Activated T-cell treated with anti-CD3 and anti-CD28 coated beads for 1 hour (primary cell): ENCODE measurements around the gene DAZAP1.
"Not testable (repeated sequence)": the region's sequence is repeated elsewhere in the genome, so short reads cannot be mapped to it uniquely, and the experiment has no call there.

ENCODE experiments used
- DNase-seq: peaks from one replicate; pipeline ENCODE4 v3.0.0-alpha.2; 2020; ENCODE audit warnings: low read depth

DAZAP1 gene

DNA sequence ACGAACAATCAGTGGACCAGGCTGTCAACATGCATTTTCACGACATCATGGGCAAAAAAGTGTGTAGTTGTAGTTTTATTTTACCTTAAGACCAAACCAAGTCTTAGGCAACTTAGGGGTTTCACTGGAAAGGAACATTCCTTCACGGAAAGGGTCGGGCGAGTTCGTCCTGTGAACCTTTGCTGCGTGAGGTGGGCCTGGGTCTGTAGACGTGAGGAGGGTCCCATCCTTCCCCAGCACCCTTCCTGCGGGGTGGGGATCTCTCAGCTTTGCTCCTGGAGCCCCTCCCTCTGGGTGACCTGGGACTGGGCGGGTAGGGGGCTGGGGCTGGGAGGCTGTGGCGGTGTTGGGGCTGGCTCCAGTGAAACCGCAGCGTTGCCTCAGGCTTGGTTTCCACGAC is 18.5 kb downstream of the DAZAP1 start:
- DNase-seq, result no peak

DNA sequence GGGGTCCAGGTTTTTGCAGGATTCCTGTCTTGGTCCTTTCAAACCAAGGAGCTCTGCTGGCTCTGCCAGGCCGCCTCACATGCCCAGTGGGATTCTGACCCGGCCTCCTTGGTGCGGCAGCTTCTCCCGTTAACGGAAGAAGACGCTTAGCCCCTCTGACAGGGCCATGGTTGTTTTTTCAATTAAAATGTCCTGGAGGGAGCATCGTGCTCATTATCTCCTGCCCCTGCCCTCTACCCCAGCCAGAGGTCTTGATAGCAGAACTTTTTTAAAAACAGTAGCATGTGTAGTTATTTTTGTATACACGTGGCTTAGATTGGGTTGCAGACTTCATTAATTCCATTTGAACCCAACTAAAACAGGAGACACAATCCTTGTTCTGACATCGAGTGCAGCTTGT is 19.4 kb downstream of the DAZAP1 start:
- no peak for DNase-seq

DNA sequence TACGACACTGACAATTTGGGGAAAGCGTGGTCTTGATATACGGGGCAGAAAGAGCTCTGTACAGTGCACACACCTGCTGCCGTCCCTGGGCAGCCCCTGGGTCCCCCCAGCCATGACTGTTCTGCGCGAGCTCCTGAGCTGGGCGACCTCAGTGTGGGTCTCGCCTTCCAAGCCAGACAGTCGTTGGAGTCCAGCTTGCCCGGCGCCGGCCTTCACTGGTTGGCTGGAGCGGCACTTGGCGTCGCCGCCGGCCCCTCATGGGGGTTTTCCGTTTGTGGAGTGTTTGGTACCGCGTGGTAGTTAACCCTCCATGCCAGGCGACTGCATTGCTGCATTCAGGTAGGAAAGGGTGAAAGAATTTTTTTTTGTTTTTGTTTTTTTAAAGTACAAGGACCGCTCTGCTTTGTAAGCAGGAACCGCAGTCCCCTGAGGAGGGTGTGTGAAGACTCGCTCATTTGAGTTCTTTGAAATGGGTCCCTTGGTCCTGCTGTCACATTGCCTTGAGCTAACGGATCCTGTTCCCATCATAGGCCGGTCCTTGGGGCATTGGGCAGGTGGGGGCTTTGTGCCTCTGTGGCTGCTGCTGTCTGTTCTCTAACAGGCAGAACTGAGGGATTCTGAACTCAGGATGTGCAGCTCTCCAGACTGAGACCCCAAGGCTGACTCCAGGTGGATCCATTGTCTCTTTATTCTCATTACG is 20.0 kb downstream of the DAZAP1 start:
- DNase-seq, result no peak

DNA sequence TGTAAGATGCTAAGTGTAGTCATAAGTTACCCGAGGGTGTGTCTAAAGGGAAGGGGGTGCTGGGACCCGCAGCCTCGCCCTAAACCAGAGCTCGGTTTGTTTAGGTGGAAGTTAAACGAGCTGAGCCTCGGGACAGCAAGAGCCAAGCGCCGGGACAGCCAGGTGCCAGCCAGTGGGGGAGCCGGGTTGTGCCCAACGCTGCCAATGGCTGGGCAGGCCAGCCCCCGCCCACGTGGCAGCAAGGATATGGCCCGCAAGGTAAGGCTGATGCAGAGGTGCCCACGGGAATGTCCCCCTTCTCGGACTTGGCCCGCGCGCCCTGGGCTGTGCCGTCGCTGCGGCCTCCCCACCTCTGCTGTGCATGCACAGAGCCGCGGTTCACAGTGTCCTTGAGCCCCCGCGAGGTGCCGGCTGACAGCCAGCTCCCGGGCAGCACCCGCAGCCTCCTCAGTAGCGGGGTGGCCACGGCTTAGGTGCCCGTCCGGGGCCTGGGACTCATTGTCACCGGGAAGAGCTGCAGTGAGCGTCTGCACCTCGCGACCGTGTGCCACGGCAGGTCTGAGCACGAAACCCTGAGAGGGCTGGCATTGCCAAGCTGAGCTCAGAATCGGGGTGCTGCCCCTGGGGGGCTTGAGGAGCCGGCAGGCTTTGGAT is 21.5 kb downstream of the DAZAP1 start:
- no peak for DNase-seq

DNA sequence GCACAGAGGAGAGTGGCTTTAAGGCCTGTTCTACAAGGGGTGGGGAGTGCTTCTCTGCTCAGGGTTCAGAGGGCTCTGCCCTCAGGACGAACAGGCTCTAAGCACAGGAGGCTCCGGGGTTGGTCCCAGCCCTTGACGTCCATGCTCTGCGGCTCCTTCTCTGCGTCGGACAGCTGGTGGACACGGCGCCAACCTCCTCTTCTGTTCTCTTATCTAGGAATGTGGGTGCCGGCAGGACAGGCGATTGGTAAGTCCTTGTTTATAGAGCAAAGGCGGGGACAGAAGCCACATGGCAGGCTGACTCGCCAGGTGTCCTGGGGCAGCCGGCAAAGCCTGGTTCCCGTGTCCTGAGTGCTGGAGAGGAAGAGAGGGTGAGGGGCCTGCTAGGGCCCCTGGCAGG is 22.4 kb downstream of the DAZAP1 start:
- no peak for DNase-seq

DNA sequence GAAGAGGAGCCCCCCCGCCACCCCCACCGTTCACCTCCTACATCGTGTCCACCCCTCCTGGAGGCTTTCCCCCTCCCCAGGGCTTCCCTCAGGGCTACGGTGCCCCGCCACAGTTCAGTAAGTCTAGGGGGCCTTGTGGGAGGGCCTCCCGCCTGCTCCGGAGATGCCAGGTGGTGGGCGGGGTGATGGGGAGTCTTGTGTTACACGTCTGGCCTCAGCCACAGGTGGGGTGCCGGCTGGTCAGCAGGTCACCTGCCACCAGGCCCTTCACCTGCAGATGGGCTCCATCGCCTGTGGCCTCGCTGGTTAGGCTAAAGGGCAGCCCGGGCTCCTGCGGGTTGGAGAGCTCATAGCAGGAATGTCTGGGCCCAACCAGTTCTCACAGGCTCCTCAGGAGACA is 22.9 kb downstream of the DAZAP1 start:
- no peak for DNase-seq

DNA sequence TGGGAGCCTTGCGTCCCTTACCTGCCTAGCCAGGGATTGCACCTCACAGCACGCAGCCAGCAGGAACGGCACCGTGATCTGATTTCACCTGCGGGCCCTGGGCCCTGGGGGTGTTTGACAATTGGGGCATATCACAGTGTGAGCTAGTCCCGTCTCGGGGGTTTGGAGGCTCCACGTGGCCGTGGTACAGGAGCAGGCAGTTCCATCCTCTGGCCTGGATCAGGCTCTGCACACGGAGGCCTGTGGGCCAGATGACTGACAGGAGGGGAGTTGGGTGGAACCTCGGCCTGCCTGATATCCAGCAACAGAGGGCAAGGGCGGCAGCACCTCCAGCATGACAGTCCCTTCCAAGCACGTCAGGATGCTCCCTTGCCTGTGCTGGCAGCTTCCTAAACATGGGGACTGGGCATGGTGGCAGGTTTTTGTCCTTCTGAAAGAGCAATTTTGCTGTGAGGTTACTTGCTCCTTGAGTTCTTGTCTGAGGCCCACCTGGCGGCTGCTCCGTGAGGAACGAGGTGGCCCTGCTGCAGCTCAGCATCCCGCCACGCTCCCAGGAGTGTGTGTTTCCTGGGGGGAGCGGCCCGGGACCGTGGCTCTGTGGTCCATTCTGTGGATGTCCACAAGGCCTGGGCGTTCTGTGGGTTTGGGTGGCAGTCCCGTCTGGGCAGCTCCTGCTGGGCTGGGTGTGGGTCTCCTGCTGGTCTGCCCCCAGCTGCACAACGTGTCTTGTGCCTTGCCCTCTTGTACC is 24.5 kb downstream of the DAZAP1 start:
- DNase-seq, result no peak

- DNase-seq, result no peak
Measured at GRCh38 chr19:1432507-1432887, 25.1 kb downstream of the DAZAP1 start.

DNA sequence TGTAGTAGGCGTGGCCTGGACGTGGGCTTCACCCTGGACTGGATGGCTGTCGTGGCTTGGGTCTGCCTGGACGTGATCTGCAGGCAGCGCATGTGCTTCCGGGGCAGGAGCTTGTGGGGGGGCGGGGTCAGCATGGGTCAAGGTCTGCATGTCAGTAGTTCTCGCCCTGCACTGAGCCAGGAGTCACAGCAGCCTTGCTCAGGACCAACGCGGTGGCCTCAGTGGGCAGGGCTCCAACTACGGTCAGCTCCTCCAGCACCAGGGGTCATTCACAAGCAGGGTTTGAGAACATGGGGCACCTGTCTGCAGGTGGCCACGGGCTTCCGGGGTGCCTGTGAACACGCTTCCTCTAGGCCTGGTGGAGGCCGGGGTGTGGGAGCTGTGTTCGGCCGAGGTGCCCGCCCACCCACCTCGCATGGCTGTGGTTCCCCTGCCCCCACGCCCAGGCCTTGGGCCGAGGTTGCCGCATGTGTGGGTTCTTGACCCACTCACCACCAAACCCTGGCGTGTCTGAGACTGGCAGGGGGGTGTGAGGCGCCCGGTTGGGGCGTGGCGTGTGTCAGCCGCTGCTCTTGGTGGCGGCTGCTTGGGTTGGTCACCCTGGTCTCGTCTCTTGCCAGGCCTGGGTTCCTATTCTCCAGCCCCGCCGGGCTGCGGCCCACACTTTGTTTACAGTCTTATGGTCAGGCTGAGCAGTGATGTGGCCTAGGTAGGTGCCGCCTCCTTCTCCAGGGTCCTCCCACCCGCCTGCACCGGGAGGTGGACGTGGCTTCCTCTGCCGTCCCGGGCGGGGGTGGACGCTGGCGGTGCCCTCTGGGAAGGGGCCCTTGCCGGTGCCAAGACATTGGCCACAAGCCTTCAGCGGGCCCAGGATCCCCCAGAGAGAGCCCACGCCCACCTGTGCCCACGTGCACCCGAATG is 26.0 kb downstream of the DAZAP1 start:
- DNase-seq, result no peak

- DNase-seq, result no peak
Measured at GRCh38 chr19:1434040-1434366, 26.6 kb downstream of the DAZAP1 start.

DNA sequence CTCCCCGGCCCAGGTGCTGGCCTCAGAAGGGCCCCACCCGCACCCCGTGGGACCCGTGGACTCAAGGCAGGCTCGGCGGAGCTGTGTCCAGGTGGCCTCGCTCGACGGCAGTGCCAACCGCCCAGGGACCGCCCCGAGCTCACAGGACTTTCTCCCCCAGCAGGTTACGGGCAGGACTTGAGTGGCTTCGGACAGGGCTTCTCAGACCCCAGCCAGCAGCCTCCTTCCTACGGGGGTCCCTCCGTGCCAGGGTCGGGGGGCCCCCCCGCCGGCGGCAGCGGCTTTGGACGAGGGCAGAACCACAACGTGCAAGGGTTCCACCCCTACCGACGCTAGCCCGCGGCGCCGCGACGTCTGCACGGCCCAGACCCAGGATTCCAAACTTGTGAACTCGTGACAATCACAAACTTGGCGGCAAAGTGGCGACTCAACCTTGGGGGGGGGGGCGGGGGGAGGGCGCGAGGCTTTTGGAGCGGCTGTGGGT is 27.2 kb downstream of the DAZAP1 start:
- DNase-seq, result no peak

DNA sequence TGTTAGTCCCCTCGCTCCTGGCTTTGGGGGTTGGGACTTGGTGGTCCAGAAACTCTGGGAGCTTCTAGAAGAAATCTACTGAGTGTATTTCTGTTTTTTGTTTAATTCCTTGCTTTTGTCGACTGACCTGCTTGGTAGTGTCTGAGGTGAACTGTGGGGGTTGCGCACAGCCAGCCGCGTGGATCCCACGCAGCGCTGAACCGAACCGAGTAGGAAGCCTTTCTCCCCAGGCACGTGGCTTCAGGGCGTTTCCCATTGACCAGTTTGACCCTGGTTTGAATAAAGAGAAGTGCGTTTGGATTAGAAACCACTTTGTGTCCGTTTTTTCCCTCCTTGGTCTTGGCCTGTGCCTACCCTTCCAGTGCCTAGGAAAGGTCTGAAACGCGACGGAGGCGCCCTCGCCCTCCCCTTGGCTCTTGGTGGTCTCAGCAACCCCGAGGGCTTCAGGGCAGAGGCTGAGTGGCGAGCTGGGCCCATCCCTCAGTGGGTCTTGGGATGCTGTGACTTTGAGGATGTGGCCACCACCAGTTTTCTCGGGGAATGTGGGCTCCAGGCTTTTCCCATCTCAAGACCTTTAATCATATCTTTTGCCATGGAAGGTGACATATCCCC is 28.1 kb downstream of the DAZAP1 start:
- DNase-seq, result no peak

- no peak for DNase-seq
Measured at GRCh38 chr19:1437609-1438008, 30.2 kb downstream of the DAZAP1 start.

DNA sequence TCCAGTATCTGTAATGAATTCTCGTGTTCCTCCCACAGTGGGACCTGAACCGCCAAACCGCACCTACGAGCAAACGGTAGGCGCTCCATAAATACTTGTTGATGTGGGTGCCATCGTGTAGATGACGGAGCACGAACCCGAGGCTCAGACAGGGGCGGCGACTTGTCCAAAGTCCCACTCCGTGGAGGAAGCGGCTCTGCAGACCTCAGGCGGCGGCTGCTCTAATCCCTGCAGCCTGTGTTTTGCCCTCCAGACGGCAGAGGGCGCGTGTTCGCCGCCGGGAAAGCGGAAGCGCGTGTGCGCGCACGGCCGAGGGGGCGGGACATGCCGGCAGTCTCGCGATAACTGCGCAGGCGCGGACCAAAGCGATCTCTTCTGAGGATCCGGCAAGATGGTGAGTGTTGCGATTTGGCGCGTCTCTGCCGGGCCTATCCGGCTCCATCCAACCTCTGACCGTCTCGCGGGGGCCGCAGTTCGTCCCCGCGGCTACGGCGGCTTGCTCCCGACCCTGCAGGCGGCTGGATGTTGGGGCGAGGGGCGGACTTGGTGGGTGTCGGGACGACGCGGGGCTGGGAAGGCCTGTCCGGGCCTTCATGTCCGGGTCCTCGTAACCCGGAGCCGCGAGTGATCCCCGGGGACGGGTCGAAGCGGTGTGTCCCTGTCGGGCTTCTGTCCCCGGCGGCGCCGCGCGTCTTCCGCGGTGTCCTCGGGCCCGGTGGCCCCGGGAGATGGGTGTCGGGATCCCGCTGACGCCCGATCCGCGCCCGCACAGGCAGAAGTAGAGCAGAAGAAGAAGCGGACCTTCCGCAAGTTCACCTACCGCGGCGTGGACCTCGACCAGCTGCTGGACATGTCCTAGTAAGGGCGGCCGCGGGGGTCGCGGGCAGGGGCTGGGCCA is 30.9 kb downstream of the DAZAP1 start, which contains the start of gene RPS15:
Gene RPS15 (plus strand): TSS at position 362 of the 898 bp plus-strand sequence. CDS start 30 bp downstream, at position 392.
- DNase-seq, result peak; percentile 96

GRCh38 chr19:1438933-1439354 is 31.6 kb downstream of the DAZAP1 start:
- no peak for DNase-seq

GRCh38 chr19:1439525-1440417 is 32.4 kb downstream of the DAZAP1 start:
- not testable (repeated sequence) for DNase-seq

DNA sequence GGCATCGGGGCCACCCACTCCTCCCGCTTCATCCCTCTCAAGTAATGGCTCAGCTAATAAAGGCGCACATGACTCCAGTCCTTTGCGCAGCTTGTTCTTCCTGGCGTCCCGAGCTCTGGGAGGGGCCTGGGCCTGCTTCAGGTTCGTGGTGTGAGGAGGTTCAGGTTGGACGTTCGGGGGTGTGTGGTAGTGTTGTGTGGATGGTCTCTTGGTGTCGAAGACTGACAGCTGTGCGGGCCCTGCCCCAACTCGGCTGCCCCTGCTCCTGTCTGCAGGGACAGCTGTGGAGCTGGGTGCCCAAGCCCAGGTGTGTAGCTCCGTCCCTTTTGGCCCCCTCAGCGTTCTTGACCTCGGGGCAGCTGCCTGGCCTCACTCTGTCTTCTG is 33.0 kb downstream of the DAZAP1 start:
- DNase-seq, result no peak

DNA sequence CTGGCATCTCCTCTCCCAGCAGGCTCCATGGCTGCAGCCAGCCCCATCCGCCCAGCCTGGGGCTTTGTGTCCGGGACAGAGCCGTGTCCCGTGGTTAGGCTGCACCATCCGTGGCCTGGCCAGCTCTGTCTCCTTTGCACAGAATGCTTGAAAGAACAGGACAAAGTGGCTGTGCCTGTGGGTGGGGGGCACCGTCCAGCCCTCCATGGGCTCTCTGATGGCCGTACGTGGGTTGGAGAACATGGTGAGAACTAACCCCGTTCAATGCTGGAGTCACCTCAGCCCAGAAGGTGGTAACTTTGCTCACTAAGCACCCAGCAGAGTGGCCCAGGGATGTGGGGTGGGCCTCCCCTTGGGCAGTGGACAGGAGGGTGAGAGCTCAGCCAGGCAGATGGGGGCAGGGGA is 33.6 kb downstream of the DAZAP1 start:
- DNase-seq, result no peak

DNA sequence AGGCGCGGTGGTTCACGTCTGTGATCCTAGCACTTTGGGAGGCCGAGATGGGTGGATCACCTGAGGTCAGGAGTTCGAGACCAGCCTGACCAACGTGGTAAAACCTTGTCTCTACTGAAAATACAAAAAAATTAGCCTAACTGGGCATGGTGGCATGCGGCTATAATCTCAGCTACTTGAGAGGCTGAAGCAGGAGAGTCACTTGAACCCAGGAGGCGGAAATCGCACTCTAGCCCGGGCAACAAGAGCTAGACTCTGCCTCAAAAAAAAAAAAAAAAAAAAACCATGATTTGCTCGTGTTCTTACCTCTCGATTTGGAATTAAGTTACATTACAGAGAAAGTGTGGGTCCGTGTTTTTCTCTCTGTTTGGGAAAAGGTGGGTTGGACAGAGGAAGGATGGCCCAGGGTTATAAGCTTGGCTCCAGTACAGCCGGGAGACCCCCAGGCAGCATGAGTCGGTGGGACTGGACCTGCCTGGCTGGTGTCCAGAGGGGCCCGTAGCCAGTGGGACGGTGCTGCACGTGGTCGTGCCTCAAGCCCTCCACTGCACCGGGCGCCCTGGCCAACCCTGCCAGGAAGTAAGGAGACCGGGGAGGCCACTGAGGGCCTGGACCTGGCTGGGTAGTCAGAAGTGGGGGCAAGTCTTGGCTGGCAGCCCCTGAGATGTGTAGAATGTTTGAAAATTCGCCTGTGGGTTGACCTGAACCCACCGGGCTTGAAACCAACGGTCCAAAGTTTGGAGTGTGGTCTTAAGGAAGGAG is 34.5 kb downstream of the DAZAP1 start:
- DNase-seq, result no peak
